SH-SY5Y (cell line): ENCODE data around the gene MCAT.

Experiments used
- GATA2 ChIP-seq: IDR thresholded peaks from 2 replicates; pipeline ENCODE4 v1.6.1; 2011; ENCODE audit warnings: mild to moderate bottlenecking, low read depth, low read length
- GATA3 ChIP-seq: IDR thresholded peaks from 2 replicates; pipeline ENCODE4 v1.6.1; 2011; ENCODE audit warnings: low read depth, mild to moderate bottlenecking, low read length, moderate library complexity

DNA sequence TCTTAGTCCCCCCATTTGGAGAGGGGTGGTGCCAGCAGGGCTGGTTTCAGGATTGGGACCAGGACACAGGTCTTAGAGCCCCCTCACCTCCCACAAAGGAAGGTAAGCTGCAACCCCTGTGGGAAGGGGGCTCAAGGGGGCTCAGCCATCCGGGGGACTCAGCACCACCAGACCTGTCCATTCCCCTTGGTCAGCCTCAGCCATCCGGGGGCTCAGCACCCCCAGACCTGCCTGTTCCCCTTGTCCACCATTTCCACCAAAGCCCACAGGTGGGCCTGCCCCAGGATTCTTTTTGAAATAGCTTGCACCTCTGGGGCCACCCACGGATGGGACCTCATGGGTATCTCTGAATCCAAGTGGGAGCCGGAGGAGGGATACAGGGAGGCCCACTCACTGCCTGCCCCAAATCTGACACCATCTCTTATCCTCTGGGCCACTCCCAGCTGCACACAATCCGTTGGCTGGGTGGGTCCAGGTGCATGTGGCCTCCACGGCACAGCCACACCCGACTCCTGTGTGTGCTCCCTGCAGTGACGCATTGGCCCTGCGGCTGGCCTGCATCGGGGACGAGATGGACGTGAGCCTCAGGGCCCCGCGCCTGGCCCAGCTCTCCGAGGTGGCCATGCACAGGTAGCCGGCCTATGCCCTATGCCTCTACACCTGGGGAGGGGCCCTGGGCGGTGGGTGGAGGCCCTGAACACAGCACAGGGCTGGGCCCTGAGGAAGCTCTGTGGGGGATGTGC is 15.9 kb downstream of the MCAT start:
- no peak for TF ChIP-seq GATA2
- TF ChIP-seq GATA3, result no peak
